Adrenal gland (tissue), 12 donors: ENCODE results near the gene THG1L. TPM values are rescaled to one million over a fixed set of nuclear protein-coding genes. Genes with fewer than 3 reads are reported as not detected.

ENCODE experiments used
- DNase-seq, 7 donors: peaks; one replicate each; pipeline ENCODE4 v3.0.0-alpha.2; 2019 to 2020
- H3K27ac ChIP-seq, 5 donors: fragments of 200-600 bp; sonication (generic) in 4 of 5; 1 replicate in 3 of 5; 2 replicates in 2 of 5; pipeline versions ENCODE4 v1.5.1 to v1.8.0; 2016 to 2020; ENCODE audit warnings: mild to moderate bottlenecking in 1 of 5
- H3K27me3 ChIP-seq: fragments of 200-600 bp; 2 replicates; pipeline ENCODE4 v1.8.0; 2021
- H3K36me3 ChIP-seq, 2 donors: fragments of 200-600 bp; replicated peaks in 1 of 2; 1 replicate in 1 of 2; 2 replicates in 1 of 2; pipeline versions ENCODE4 v1.5.1 to v1.8.0; 2018 to 2022
- H3K4me1 ChIP-seq, 2 donors: fragments of 200-600 bp; replicated peaks in 1 of 2; 1 replicate in 1 of 2; 2 replicates in 1 of 2; pipeline versions ENCODE4 v1.5.1 to v1.8.0; 2018 to 2021
- H3K4me3 ChIP-seq, 4 donors: fragments of 200-600 bp; sonication (generic) in 3 of 4; one replicate each; pipeline ENCODE4 v1.5.1; 2016 to 2018
- H3K9me3 ChIP-seq, 3 donors: fragments of 200-600 bp; sonication (generic) in 1 of 3; replicated peaks in 1 of 3; 1 replicate in 2 of 3; 2 replicates in 1 of 3; pipeline versions ENCODE4 v1.5.1 to v1.8.0; 2016 to 2021
- CTCF ChIP-seq, 6 experiments: fragments of 450-650 bp in 4 of 6; fragments of 200-600 bp in 2 of 6; sonication (generic) in 1 of 6; IDR thresholded peaks; 1 replicate in 5 of 6; 2 replicates in 1 of 6; pipeline versions ENCODE4 v1.5.1 to v1.8.0; 2016 to 2021; ENCODE audit warnings: antibody characterized with exemption in 6 of 6, mild to moderate bottlenecking in 2 of 6, moderate library complexity in 1 of 6
- POLR2A ChIP-seq, 2 donors: fragments of 450-650 bp; IDR thresholded peaks; one replicate each; pipeline ENCODE4 v1.6.1; 2017; ENCODE audit warnings: antibody characterized with exemption in 2 of 2, mild to moderate bottlenecking in 2 of 2, moderate library complexity in 1 of 2
- WGBS, 4 donors: extraction: QIAGEN DNeasy Blood & Tissue Kit in 2 of 4; methylation state at CpG; one replicate each; pipeline versions ENCODE4 v1.1.5 to v1.1.7; 2013 to 2017; 5-methylcytosine and 5-hydroxymethylcytosine counted together
- intact Hi-C, 2 donors: fragments of 100-400 bp; cut with DNase I; formaldehyde crosslinking; loops; one replicate each; pipeline versions ENCODE4 v1.14.1 to v1.15.0; 2022 to 2023
- polyA plus RNA-seq, 3 donors: library from polyadenylated mRNA; stranded (reverse); fragments of 200-250 nt in 2 of 3; fragments of 350-450 nt in 1 of 3; fragmentation: Illumina TruSeq in 1 of 3; extraction: RNeasy Lipid Tissue Mini Kit (QIAGEN cat#74804) in 1 of 3; gene quantifications; one replicate each; pipeline ENCODE4 v1.2.3, GENCODE V29; 2013 to 2014
- total RNA-seq, 9 donors: library from RNA; depleted of rRNA in 4 of 9; stranded (reverse); fragments of >200 nt in 4 of 9; fragments of 120-200 nt in 1 of 9; fragmentation: NEBNext Ultra II Directional in 1 of 9; extraction: Animal tissue kit (Norgen Biotek cat#: 25700) in 1 of 9; gene quantifications; one replicate each; pipeline versions ENCODE4 v1.1.0 to v1.2.4, GENCODE V29; 2013 to 2023
- donor health status: healthy with polysubstance abuse.
- donor health status: Bipolar disorder and iron deficiency.
- donor health status: DM: yes; HTN: yes; CAD: no.
- donor health status: DM: no; HTN: no; CAD: no.
- donor health status: DM: no; HTN: no; CAD: no.
- donor health status: DM: yes; HTN: yes; CAD: no.

The THG1L gene
- total and polyA plus RNA-seq, 12 donors: 8.7 to 27.0 (median 16.8) TPM

- H3K27me3 ChIP-seq: no peaks in the 10 kb centered on the region
- DNase-seq: no peak
- H3K4me3 ChIP-seq: no peak overlapping the region
- peaks cover 0 to 33% of the 10 kb centered on the region in 2 donors for H3K36me3 ChIP-seq
- H3K4me1 ChIP-seq: peaks cover 0 to 6% of the 10 kb centered on the region in 2 donors
- WGBS, 4 donors: 87 to 95% (median 93%) methylated on average over 6 of the region's 6 CpGs
- TF ChIP-seq CTCF (IDR thresholded peaks at IDR 0.05) (no peak), POLR2A (IDR thresholded peaks at IDR 0.05) (no peak)
- intact Hi-C loops: no loop called here
- no peaks in the 10 kb centered on the region for H3K9me3 ChIP-seq
- H3K27ac ChIP-seq: no peak overlapping the region
Measured at GRCh38 chr5:157735991-157736390, 4.8 kb downstream of the THG1L start.

GRCh38 chr5:157739388-157740228, 8.4 kb downstream of the THG1L start:
- Histone ChIP-seq H3K27ac (no peak overlapping the region), H3K9me3 (no peaks in the 10 kb centered on the region), H3K4me1 (peaks cover 0 to 11% of the 10 kb centered on the region in 2 donors), H3K36me3 (peaks cover 0 to 26% of the 10 kb centered on the region in 2 donors), H3K4me3 (no peak overlapping the region), H3K27me3 (no peaks in the 10 kb centered on the region)
- intact Hi-C loops: loop anchor here in 1 of 2 donors (5.0 kb wide), 1 partner anchor 412 kb away; no protein-coding TSS in a partner anchor
- no peak for TF ChIP-seq CTCF (IDR thresholded peaks at IDR 0.05)
- no peak for TF ChIP-seq POLR2A (IDR thresholded peaks at IDR 0.05)
- WGBS, 4 donors: 68 to 77% (median 71%) methylated on average over 12 of the region's 12 CpGs
- no peak for DNase-seq

GRCh38 chr5:157740229-157740610, 9.0 kb downstream of the THG1L start:
- DNase-seq: no peak
- intact Hi-C loops: loop anchor here in 1 of 2 donors (5.0 kb wide), 1 partner anchor 413 kb away; no protein-coding TSS in a partner anchor
- H3K36me3 ChIP-seq: peaks cover 0 to 20% of the 10 kb centered on the region in 2 donors
- 53 to 66% (median 59%) methylated on average over 3 of the region's 3 CpGs for WGBS, 4 donors
- no peak overlapping the region for H3K27ac ChIP-seq
- TF ChIP-seq CTCF (IDR thresholded peaks at IDR 0.05) (peak in 4 of 6 experiments; percentile 15 to 33 (median 22)), POLR2A (IDR thresholded peaks at IDR 0.05) (no peak)
- no peaks in the 10 kb centered on the region for H3K27me3 ChIP-seq
- no peaks in the 10 kb centered on the region for H3K9me3 ChIP-seq
- no peak overlapping the region for H3K4me3 ChIP-seq
- peaks cover 0 to 18% of the 10 kb centered on the region in 2 donors for H3K4me1 ChIP-seq

- intact Hi-C loops: loop anchor here in 1 of 2 donors (5.0 kb wide), 1 partner anchor 414 kb away; no protein-coding TSS in a partner anchor
- WGBS, 4 donors: 75 to 85% (median 77%) methylated on average over 4 of the region's 4 CpGs
- no peak overlapping the region for H3K4me3 ChIP-seq
- H3K27ac ChIP-seq: no peak overlapping the region
- H3K4me1 ChIP-seq: peaks cover 0 to 22% of the 10 kb centered on the region in 2 donors
- H3K27me3 ChIP-seq: no peaks in the 10 kb centered on the region
- H3K36me3 ChIP-seq: peaks cover 0 to 11% of the 10 kb centered on the region in 2 donors
- DNase-seq: no peak
- no peaks in the 10 kb centered on the region for H3K9me3 ChIP-seq
- no peak for TF ChIP-seq CTCF (IDR thresholded peaks at IDR 0.05)
- TF ChIP-seq POLR2A (IDR thresholded peaks at IDR 0.05): no peak
Measured at GRCh38 chr5:157741131-157741530, 9.9 kb downstream of the THG1L start.
